Liver (tissue), 9 donors: ENCODE data around the gene ECSCR. TPM values are rescaled to one million over a fixed set of nuclear protein-coding genes. Genes with fewer than 3 reads are reported as not detected.

Experiments used
- DNase-seq: peaks from one replicate; pipeline ENCODE4 v3.0.0-alpha.2; 2017; ENCODE audit warnings: low spot score
- H3K27ac ChIP-seq, 2 donors: one replicate each; pipeline ENCODE4 v1.7.0; 2013; ENCODE audit warnings: inconsistent platforms in 2 of 2, low read length in 2 of 2, control low read depth in 1 of 2, low read depth in 1 of 2, mild to moderate bottlenecking in 1 of 2
- H3K27me3 ChIP-seq, 4 donors: one replicate each; pipeline versions ENCODE4 v1.6.1 to v1.7.0; 2013; ENCODE audit warnings: low read length in 3 of 4, inconsistent platforms in 1 of 4, mild to moderate bottlenecking in 1 of 4, moderate library complexity in 1 of 4; ENCODE audit not compliant: control insufficient read depth in 4 of 4, insufficient read depth in 4 of 4
- H3K36me3 ChIP-seq, 4 donors: one replicate each; pipeline versions ENCODE4 v1.6.1 to v1.7.0; 2013; ENCODE audit warnings: low read length in 3 of 4, mild to moderate bottlenecking in 3 of 4, low read depth in 1 of 4, moderate library complexity in 1 of 4; ENCODE audit not compliant: control insufficient read depth in 4 of 4, insufficient read depth in 3 of 4
- H3K4me1 ChIP-seq, 4 donors: one replicate each; pipeline versions ENCODE4 v1.6.1 to v1.7.0; 2013; ENCODE audit warnings: low read length in 3 of 4, mild to moderate bottlenecking in 3 of 4, moderate library complexity in 1 of 4; ENCODE audit not compliant: control insufficient read depth in 4 of 4, insufficient read depth in 4 of 4
- H3K4me3 ChIP-seq, 3 donors: one replicate each; pipeline versions ENCODE4 v1.6.1 to v1.7.0; 2013; ENCODE audit warnings: low read length in 3 of 3, control low read depth in 1 of 3, low read depth in 1 of 3, mild to moderate bottlenecking in 1 of 3
- H3K9ac ChIP-seq, 2 donors: one replicate each; pipeline ENCODE4 v1.7.0; 2013; ENCODE audit warnings: low read length in 2 of 2, mild to moderate bottlenecking in 2 of 2, moderate library complexity in 2 of 2, control low read depth in 1 of 2, low read depth in 1 of 2
- H3K9me3 ChIP-seq, 4 donors: one replicate each; pipeline versions ENCODE4 v1.6.1 to v1.7.0; 2013; ENCODE audit warnings: low read length in 3 of 4; ENCODE audit not compliant: control insufficient read depth in 4 of 4
- EGR1 ChIP-seq, 2 donors: IDR thresholded peaks; 2 replicates each; pipeline ENCODE4 v1.6.1; 2016 to 2018; ENCODE audit warnings: antibody characterized with exemption in 2 of 2, low read depth in 2 of 2
- FOXA1 ChIP-seq: IDR thresholded peaks from 2 replicates; pipeline ENCODE4 v1.6.1; 2016; ENCODE audit warnings: antibody characterized with exemption
- FOXA2 ChIP-seq: IDR thresholded peaks from 2 replicates; pipeline ENCODE4 v1.6.1; 2016; ENCODE audit warnings: antibody characterized with exemption
- HNF4A ChIP-seq, 2 donors: conservative IDR thresholded peaks; 2 replicates each; pipeline ENCODE4 v1.6.1; 2016; ENCODE audit warnings: antibody characterized with exemption in 2 of 2, mild to moderate bottlenecking in 2 of 2
- HNF4G ChIP-seq: IDR thresholded peaks from 2 replicates; pipeline ENCODE4 v1.6.1; 2016; ENCODE audit warnings: antibody characterized with exemption
- JUND ChIP-seq, 2 donors: IDR thresholded peaks; 2 replicates each; pipeline ENCODE4 v1.6.1; 2016; ENCODE audit warnings: antibody characterized with exemption in 2 of 2
- NR2F2 ChIP-seq: IDR thresholded peaks from 2 replicates; pipeline ENCODE4 v1.6.1; 2016; ENCODE audit warnings: antibody characterized with exemption
- RAD21 ChIP-seq, 2 donors: IDR thresholded peaks; 2 replicates each; pipeline ENCODE4 v1.6.1; 2016; ENCODE audit warnings: antibody characterized with exemption in 2 of 2, mild to moderate bottlenecking in 2 of 2
- TAF1 ChIP-seq: conservative IDR thresholded peaks from 2 replicates; pipeline ENCODE4 v1.6.1; 2016; ENCODE audit warnings: antibody characterized with exemption, mild to moderate bottlenecking
- YY1 ChIP-seq: IDR thresholded peaks from 2 replicates; pipeline ENCODE4 v1.6.1; 2016; ENCODE audit warnings: antibody characterized with exemption, mild to moderate bottlenecking
- WGBS: extraction: QIAGEN DNeasy Blood & Tissue Kit; methylation state at CpG from one replicate; pipeline ENCODE4 v1.1.7; 2013; 5-methylcytosine and 5-hydroxymethylcytosine counted together
- polyA plus RNA-seq, 2 donors: library from polyadenylated mRNA; stranded (reverse) in 1 of 2; unstranded in 1 of 2; fragments of 200-250 nt in 1 of 2; fragments of >200 nt in 1 of 2; fragmentation: Nextera tagmentation in 1 of 2; extraction: Ambion mirVana in 1 of 2; gene quantifications; one replicate each; pipeline versions ENCODE4 v1.2.1 to v1.2.3, GENCODE V29; 2013 to 2015
- total RNA-seq, 2 donors: library from RNA; depleted of rRNA; stranded (reverse); fragments of >200 nt; gene quantifications; one replicate each; pipeline ENCODE4 v1.2.3, GENCODE V29; 2014
- TF ChIP-seq, protein P1 (sequence below): IDR thresholded peaks from 2 replicates; pipeline ENCODE4 v1.6.1; 2016; ENCODE audit warnings: antibody characterized with exemption
- TF ChIP-seq, protein P2 (sequence below): IDR thresholded peaks from 2 replicates; pipeline ENCODE4 v1.6.1; 2016; ENCODE audit warnings: antibody characterized with exemption
- TF ChIP-seq, protein P3 (sequence below): IDR thresholded peaks from 2 replicates; pipeline ENCODE4 v1.6.1; 2016; ENCODE audit warnings: antibody characterized with exemption, mild to moderate bottlenecking
- TF ChIP-seq, protein P4 (sequence below): fragments of 150-350 bp; IDR thresholded peaks from 2 replicates; pipeline ENCODE4 v1.5.1; 2017; ENCODE audit warnings: improper control_type of control experiment, low read depth, low read length; ENCODE audit not compliant: missing input control
- donor health status: healthy.
- donor health status: healthy.
- donor health status: healthy.
- donor health status: healthy.
- donor health status: healthy.

Gene ECSCR
- total and polyA plus RNA-seq, 4 donors, result 3.2 to 4.9 (median 3.5) TPM

DNA sequence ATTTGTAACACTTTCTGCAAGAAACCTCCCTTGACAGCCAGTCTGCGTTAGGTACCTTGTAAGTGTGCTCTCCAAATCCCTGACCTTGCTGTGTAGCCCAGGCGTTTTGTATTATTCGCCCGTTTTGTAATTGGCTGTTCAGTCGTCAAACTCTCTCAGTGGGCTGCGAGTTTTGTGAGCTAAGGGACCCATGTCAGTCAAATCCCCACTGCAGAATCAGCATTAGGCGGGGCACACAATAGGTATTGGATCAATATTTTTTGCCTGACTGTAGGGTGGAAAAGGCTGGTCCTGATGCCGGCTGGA is 23.9 kb downstream of the ECSCR start:
- peak overlapping the region; percentile 72 to 90 (median 86) for H3K4me3 ChIP-seq
- no peak for TF ChIP-seq FOXA1
- no peak for TF ChIP-seq HNF4G
- TF ChIP-seq, protein P1, sequence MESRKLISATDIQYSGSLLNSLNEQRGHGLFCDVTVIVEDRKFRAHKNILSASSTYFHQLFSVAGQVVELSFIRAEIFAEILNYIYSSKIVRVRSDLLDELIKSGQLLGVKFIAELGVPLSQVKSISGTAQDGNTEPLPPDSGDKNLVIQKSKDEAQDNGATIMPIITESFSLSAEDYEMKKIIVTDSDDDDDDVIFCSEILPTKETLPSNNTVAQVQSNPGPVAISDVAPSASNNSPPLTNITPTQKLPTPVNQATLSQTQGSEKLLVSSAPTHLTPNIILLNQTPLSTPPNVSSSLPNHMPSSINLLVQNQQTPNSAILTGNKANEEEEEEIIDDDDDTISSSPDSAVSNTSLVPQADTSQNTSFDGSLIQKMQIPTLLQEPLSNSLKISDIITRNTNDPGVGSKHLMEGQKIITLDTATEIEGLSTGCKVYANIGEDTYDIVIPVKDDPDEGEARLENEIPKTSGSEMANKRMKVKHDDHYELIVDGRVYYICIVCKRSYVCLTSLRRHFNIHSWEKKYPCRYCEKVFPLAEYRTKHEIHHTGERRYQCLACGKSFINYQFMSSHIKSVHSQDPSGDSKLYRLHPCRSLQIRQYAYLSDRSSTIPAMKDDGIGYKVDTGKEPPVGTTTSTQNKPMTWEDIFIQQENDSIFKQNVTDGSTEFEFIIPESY, result no peak
- no peak for DNase-seq
- H3K4me1 ChIP-seq, result peaks cover 0 to 11% (median 2%) of the 10 kb centered on the region in 4 donors
- 38% methylated on average over 8 of the region's 8 CpGs for WGBS
- no peak overlapping the region for H3K27ac ChIP-seq
- H3K27me3 ChIP-seq, result no peaks in the 10 kb centered on the region
- H3K9me3 ChIP-seq, result no peaks in the 10 kb centered on the region
- H3K36me3 ChIP-seq, result no peaks in the 10 kb centered on the region
- H3K9ac ChIP-seq, result no peak overlapping the region

DNA sequence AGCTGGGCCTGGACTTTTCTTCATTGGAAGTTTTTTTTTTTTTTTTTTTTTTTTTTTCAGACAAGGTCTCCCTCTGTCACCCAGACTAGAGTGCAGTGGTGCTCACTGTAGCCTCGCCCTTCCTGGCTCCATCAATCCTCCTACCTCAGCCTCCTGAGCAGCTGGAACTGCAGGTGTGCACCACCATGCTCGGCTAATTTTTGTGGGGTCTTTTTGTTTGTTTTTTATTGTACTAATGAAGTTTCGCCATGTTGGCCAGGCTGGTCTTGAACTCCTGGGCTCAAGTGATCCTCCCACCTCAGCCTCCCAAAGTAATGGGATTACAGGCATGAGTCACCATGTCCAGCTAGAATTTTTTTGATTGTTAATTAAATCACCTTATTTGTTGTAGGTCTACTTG is 26.9 kb downstream of the ECSCR start:
- no peaks in the 10 kb centered on the region for H3K36me3 ChIP-seq
- no peak overlapping the region for H3K27ac ChIP-seq
- TF ChIP-seq HNF4A (conservative IDR thresholded peaks at IDR 0.05) (no peak), YY1 (no peak), RAD21 (IDR thresholded peaks at IDR 0.05) (no peak), NR2F2 (no peak), TAF1 (no peak), EGR1 (IDR thresholded peaks at IDR 0.05; ENCODE audit: low read depth in 2 of 2) (no peak), JUND (IDR thresholded peaks at IDR 0.05) (no peak), FOXA2 (no peak), HNF4G (no peak)
- TF ChIP-seq, protein P1, result no peak
- TF ChIP-seq, protein P2, sequence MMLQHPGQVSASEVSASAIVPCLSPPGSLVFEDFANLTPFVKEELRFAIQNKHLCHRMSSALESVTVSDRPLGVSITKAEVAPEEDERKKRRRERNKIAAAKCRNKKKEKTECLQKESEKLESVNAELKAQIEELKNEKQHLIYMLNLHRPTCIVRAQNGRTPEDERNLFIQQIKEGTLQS, result no peak
- TF ChIP-seq, protein P3, sequence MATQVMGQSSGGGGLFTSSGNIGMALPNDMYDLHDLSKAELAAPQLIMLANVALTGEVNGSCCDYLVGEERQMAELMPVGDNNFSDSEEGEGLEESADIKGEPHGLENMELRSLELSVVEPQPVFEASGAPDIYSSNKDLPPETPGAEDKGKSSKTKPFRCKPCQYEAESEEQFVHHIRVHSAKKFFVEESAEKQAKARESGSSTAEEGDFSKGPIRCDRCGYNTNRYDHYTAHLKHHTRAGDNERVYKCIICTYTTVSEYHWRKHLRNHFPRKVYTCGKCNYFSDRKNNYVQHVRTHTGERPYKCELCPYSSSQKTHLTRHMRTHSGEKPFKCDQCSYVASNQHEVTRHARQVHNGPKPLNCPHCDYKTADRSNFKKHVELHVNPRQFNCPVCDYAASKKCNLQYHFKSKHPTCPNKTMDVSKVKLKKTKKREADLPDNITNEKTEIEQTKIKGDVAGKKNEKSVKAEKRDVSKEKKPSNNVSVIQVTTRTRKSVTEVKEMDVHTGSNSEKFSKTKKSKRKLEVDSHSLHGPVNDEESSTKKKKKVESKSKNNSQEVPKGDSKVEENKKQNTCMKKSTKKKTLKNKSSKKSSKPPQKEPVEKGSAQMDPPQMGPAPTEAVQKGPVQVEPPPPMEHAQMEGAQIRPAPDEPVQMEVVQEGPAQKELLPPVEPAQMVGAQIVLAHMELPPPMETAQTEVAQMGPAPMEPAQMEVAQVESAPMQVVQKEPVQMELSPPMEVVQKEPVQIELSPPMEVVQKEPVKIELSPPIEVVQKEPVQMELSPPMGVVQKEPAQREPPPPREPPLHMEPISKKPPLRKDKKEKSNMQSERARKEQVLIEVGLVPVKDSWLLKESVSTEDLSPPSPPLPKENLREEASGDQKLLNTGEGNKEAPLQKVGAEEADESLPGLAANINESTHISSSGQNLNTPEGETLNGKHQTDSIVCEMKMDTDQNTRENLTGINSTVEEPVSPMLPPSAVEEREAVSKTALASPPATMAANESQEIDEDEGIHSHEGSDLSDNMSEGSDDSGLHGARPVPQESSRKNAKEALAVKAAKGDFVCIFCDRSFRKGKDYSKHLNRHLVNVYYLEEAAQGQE, result no peak
- TF ChIP-seq, protein P4, sequence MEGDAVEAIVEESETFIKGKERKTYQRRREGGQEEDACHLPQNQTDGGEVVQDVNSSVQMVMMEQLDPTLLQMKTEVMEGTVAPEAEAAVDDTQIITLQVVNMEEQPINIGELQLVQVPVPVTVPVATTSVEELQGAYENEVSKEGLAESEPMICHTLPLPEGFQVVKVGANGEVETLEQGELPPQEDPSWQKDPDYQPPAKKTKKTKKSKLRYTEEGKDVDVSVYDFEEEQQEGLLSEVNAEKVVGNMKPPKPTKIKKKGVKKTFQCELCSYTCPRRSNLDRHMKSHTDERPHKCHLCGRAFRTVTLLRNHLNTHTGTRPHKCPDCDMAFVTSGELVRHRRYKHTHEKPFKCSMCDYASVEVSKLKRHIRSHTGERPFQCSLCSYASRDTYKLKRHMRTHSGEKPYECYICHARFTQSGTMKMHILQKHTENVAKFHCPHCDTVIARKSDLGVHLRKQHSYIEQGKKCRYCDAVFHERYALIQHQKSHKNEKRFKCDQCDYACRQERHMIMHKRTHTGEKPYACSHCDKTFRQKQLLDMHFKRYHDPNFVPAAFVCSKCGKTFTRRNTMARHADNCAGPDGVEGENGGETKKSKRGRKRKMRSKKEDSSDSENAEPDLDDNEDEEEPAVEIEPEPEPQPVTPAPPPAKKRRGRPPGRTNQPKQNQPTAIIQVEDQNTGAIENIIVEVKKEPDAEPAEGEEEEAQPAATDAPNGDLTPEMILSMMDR, result no peak
- DNase-seq, result no peak
- H3K9ac ChIP-seq, result no peak overlapping the region
- H3K4me1 ChIP-seq, result peaks cover 0 to 11% (median 2%) of the 10 kb centered on the region in 4 donors
- H3K9me3 ChIP-seq, result no peaks in the 10 kb centered on the region
- no peaks in the 10 kb centered on the region for H3K27me3 ChIP-seq
- H3K4me3 ChIP-seq, result no peak overlapping the region
- 95% methylated on average over 3 of the region's 3 CpGs for WGBS
